Fibroblast of skin of back (primary cell): ENCODE data around the gene NFKBIZ.
"Not testable (repeated sequence)": the region's sequence is repeated elsewhere in the genome, so short reads cannot be mapped to it uniquely, and the experiment has no call there.

Experiments used
- DNase-seq: peaks from one replicate; pipeline ENCODE4 v3.0.0-alpha.2; 2013

The NFKBIZ gene

DNA sequence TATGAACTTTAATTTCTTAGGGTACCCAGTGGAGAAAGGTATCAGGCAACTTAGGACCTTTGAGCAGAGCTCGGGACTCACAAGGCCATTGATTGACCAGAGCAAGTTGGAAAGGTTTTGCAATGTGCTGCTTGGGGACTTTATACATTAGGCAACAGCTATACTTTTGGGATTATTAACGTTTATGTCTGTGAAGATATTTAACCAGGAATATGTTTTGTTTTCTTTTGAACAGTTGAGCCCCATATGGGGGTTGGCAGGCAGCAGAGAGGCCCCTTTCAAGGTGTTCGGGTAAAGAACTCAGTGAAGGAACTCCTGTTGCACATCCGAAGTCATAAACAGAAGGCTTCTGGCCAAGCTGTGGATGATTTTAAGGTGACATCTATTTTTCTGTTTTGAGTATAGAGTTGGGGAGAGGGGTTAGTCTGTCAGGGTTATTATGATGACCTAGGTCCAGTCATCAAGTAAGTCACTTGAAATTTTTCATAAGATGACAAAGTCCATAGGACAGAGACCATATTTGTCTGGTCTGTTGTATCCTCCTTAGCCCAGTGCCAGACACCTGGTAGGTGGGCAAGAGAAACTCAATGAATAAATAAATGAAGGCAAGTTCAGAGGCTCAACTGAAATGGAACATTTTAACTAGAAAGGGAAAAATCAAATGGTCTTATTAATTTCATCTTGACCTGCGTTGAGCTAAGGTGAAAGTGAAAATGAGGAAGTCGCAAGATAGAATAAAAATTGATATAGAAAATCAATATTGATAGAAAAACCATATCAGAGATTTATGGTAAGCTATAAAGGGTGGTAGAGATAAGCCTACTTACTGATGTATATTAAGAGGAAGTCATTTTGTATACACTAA is 2.8 kb downstream of the NFKBIZ start:
- no peak for DNase-seq

- DNase-seq = no peak
These were observed 3.9 kb downstream of the NFKBIZ start for GRCh38 chr3:101852983-101853840.

DNA sequence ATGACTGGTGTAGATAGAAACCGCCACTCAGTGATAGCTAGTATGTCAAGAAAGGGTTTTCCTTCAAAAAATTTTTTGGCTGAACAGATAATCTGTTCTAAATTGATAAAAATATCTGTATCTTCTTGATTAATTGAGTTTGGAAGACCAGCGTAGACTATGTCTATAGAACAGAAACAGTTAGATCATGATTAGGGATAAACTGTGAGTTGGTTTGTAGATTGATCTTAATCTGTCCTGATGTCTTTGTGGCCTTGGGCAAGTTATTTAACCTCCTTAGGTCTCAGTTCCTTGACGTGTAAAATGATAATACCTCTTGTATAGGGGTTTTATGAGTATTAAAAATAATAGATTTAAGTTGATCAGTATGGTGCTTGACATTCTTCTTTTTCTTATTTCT is 4.7 kb downstream of the NFKBIZ start:
- no peak for DNase-seq

GRCh38 chr3:101854608-101855304 is 5.4 kb downstream of the NFKBIZ start:
- DNase-seq = no peak

- DNase-seq = no peak
These were observed 8.0 kb downstream of the NFKBIZ start for GRCh38 chr3:101857301-101857741.

DNA sequence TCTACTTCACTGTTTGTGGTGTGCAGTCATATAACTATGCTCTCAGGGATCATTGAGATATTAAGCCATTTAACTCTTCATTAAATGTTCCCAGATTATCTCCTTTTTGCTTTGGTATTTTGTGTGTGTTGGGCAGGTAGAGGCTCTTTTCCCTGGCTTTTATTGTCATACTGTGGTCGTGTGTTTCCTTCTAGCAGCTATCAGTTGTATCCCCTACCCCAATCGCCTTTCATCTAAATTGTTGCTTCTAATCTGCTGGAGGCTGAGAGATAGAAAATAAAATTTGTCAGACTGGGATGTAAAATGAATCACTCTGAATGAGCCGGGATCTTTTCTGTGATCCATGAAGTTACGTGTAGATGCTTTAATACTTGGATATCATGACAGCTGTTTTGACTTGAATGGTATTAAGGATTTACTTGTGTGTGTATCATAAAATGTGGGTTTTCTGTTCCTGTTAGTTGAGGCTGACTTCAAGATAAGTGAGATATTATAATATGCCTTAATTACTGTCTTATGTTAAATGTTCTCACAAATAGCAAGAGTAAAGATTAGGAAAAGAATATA is 9.2 kb downstream of the NFKBIZ start:
- no peak for DNase-seq

GRCh38 chr3:101859882-101860448 is 10.7 kb downstream of the NFKBIZ start:
- no peak for DNase-seq

GRCh38 chr3:101861212-101861788 is 12.0 kb downstream of the NFKBIZ start:
- DNase-seq = no peak

GRCh38 chr3:101861789-101862415 is 12.6 kb downstream of the NFKBIZ start:
- no peak for DNase-seq

DNA sequence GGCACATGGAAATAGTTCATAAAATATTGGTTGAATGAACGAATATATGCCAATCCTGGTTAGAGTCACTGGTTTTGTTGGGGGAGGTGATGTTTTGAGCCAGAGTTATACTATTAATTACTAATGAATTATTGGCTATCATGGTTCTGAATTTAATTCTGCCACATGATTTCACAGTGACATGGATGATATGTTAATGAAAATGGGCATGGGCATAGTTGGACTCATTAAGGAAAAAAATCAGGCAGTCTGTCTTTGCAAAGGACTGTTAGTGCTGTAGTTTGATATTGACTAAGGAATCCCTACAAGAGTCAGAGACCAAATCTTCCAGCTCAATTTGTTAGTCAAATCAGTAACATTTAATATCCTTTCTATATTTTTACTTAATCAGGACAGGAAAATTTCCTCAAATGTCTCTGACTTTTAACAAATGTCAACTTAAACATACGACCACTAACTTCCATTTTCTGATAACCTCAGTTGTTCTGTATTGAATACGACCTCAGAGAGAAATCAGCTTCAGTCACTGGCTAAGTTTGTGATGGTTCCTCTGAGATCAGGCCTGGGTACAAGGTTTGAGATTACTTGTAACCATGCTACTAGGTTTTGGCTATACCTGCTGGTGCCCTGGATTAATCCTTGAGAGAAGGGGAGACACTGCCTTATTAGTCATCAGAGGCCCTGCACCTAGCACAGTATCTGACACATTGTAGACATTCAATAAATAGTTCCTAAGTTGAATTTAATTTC is 13.3 kb downstream of the NFKBIZ start:
- no peak for DNase-seq

DNA sequence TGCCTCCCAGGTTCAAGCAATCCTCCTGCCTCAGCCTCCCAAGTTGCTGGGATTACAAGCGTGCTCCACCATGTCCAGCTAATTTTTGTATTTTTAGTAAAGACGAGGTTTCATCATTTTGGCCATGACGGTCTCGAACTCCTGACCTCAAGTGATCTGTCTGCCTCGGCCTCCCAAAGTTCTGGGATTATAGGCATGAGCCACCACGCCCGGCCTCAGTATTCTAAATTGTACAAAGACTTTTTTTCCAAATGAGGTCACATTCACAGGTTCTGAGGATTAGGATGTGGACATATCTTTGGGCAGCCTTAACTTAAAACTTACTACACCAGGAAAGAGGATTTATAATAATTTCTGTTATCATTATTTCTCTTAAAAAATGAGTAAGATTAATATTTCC is 15.6 kb downstream of the NFKBIZ start:
- not testable (repeated sequence) for DNase-seq

GRCh38 chr3:101865751-101866509 is 16.6 kb downstream of the NFKBIZ start:
- DNase-seq = no peak

DNA sequence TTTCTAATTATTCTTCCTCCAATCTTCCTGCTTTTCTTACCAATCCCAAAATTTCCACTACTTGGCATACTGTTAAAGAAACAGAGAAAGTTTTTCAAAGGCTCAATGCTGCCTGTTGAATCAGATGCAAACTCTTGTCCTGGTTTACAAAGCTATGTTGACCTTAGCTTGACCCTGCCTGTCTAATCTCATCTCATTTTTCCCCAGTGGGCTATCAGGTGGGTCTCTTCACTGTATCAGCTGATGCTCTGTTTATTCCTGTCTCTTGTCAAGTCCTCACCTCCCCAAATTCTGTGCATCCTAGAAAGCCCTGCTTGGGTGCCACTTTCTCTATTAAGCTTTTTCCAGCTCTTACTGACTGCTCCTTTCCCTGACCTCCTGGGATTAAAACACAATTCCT is 18.2 kb downstream of the NFKBIZ start:
- no peak for DNase-seq

DNA sequence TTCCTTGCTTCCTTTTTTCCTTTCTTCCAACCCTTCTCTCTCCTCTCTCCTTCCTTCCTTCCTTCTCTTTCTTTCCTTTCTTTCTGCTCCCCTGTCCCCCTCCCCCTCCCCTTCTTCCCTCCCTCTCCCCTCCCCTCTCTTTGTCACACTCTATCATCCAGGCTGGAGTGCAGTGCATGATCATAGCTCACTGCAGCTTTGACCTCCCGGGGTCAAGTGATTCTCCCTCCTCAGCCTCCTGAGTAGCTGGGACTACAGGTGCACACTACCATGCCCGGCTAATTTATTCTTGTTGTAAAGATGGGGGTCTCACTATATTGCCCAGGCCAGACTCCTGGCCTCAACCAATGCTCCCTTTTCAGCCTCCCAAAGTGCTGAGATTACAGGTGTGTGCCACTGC is 18.7 kb downstream of the NFKBIZ start:
- no peak for DNase-seq

DNA sequence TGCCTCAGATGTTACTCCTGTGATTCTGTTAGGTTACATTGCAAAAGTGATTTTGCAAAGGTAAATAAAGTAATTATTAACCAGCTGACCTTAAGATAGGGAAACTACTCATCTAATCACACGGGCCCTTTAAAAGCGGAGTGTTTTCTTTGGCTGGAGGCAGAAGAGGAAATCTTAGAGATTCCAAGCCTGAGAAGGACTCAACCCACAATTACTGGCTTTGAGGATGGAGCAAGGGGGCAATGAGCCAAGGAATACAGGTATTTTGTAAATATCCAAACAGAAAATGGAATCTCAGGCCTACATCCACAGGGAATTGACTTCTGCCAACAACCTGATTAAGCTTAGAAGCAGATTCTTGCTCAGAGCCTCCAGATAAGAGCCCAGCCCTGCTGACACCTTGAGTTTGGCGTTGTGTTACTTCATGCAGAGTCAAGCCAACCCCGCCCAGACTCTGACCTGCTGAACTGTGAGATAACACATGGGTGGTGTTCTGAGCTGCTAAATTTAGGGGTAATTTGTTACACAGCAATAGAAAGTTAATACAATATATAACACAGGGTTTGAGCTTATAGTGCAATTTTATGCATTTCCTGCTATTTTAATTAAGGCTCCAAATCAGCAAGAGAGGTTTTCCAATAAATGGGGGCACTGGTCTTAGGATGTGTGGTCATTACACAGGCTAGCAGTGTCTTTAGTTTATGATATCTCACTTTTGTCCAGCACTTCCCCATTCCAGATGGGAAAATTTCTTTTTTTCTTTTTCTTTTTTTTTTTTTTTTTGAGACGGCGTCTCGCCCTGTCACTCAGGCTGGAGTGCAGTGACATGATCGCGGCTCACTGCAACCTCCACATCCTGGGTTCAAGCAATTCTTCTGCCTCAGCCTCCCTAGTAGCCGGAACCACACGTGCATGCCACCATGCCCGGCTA is 19.5 kb downstream of the NFKBIZ start:
- DNase-seq = peak; percentile 10

DNA sequence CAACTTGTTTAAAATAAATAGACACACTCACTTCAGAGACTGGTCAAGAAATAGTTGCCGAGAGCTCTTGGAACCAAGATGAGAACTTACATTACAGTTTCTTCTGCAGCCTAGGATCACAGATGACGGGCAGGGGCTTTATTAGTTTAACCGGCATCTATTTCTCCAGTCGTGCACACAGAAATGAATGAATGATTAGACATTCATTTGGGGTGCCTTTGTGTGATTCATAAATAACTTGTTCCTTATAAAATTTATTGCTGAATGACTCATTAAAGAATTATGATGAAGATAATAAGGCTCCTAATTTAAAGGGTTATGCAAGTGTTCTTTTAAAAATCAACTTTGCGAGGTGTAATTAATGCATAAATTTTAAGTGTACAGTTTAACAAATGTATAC is 20.8 kb downstream of the NFKBIZ start:
- no peak for DNase-seq

GRCh38 chr3:101873619-101874018 is 24.3 kb downstream of the NFKBIZ start:
- peak; percentile 59 for DNase-seq

GRCh38 chr3:101876142-101876541 is 26.8 kb downstream of the NFKBIZ start:
- DNase-seq = no peak

- DNase-seq = no peak
These were observed 29.3 kb downstream of the NFKBIZ start for GRCh38 chr3:101878589-101878988.
